H1 (cell line): ENCODE measurements around the gene GPC3. TPM values are rescaled to one million over a fixed set of nuclear protein-coding genes. Genes with fewer than 3 reads are reported as not detected.

Experiments used
- CTCF ChIA-PET: fragments of 300-600 bp; sonication (Branson Sonifier 250); formaldehyde crosslinking; loops from one replicate; lab custom pipeline; 2021; ENCODE audit not compliant: partially characterized antibody; lab: Charles Lee
- POLR2A ChIA-PET: fragments of 300-600 bp; sonication (Branson Sonifier 250); formaldehyde crosslinking; loops from one replicate; lab custom pipeline; 2021; ENCODE audit warnings: inconsistent platforms; ENCODE audit not compliant: partially characterized antibody; lab: Charles Lee
- DNase-seq, 2 experiments: peaks; one replicate each; pipeline versions ENCODE4 v3.0.0 to v3.0.0-alpha.2; 2010 to 2022; ENCODE audit warnings: low spot score in 2 of 2, low read depth in 1 of 2, mixed read lengths in 1 of 2
- FAIRE-seq: peaks from 2 replicates; lab custom pipeline; 2011; peaks lifted over from hg19 to GRCh38; lab: Jason Lieb, UNC
- H2AFZ ChIP-seq: 2 replicates; pipeline ENCODE4 v1.8.1; 2012; ENCODE audit warnings: low read length, inconsistent platforms
- H2AK5ac ChIP-seq: 2 replicates; pipeline ENCODE4 v1.6.1; 2013; ENCODE audit warnings: low read depth, low read length
- H2BK120ac ChIP-seq: replicated peaks from 2 replicates; pipeline ENCODE3; 2013; ENCODE audit warnings: low read depth, low read length, inconsistent platforms
- H2BK12ac ChIP-seq: 2 replicates; pipeline ENCODE4 v1.6.1; 2013; ENCODE audit warnings: low read depth, low read length
- H2BK15ac ChIP-seq: 2 replicates; pipeline ENCODE4 v1.6.1; 2013; ENCODE audit warnings: low read length
- H2BK20ac ChIP-seq: 2 replicates; pipeline ENCODE4 v1.6.1; 2013; ENCODE audit warnings: low read length
- H2BK5ac ChIP-seq: 2 replicates; pipeline ENCODE4 v1.6.1; 2013; ENCODE audit warnings: low read depth, low read length
- H3K14ac ChIP-seq: 2 replicates; pipeline ENCODE4 v1.6.1; 2013; ENCODE audit warnings: inconsistent platforms; ENCODE audit not compliant: insufficient read length
- H3K18ac ChIP-seq: 2 replicates; pipeline ENCODE4 v1.6.1; 2013; ENCODE audit warnings: low read length; ENCODE audit errors: extremely low read depth
- H3K23ac ChIP-seq: 2 replicates; pipeline ENCODE4 v1.6.1; 2013; ENCODE audit warnings: inconsistent platforms; ENCODE audit not compliant: insufficient read length
- H3K23me2 ChIP-seq: 2 replicates; pipeline ENCODE4 v1.6.1; 2013; ENCODE audit warnings: low read depth, low read length
- H3K27ac ChIP-seq: 2 replicates; pipeline ENCODE4 v1.6.1; 2011; ENCODE audit warnings: low read depth, low read length, inconsistent platforms
- H3K27me3 ChIP-seq, 4 experiments: replicated peaks in 1 of 4; 1 replicate in 1 of 4; 2 replicates in 3 of 4; pipeline versions ENCODE4 v1.6.1 to v1.8.1; 2011 to 2013; ENCODE audit warnings: low read length in 3 of 4, mild to moderate bottlenecking in 3 of 4, inconsistent platforms in 2 of 4, mixed read lengths in 2 of 4, moderate library complexity in 1 of 4; ENCODE audit not compliant: control insufficient read depth in 3 of 4, insufficient read depth in 3 of 4; ENCODE audit errors: extremely low read depth in 1 of 4
- H3K36me3 ChIP-seq, 4 experiments: 2 replicates each; pipeline versions ENCODE4 v1.6.1 to v1.8.1; 2011 to 2013; ENCODE audit warnings: mild to moderate bottlenecking in 4 of 4, low read length in 3 of 4, moderate library complexity in 2 of 4, control low read depth in 1 of 4, inconsistent platforms in 1 of 4; ENCODE audit not compliant: insufficient read depth in 4 of 4, control insufficient read depth in 2 of 4
- H3K4ac ChIP-seq: replicated peaks from 2 replicates; pipeline ENCODE3; 2013; ENCODE audit warnings: low read length, low read depth, mixed read lengths, inconsistent platforms; ENCODE audit not compliant: insufficient read length
- H3K4me1 ChIP-seq, 4 experiments: replicated peaks in 1 of 4; 1 replicate in 1 of 4; 2 replicates in 3 of 4; pipeline versions ENCODE4 v1.6.1 to v1.8.1; 2011 to 2013; ENCODE audit warnings: low read length in 3 of 4, inconsistent platforms in 2 of 4, mixed read lengths in 1 of 4; ENCODE audit not compliant: insufficient read depth in 4 of 4, control insufficient read depth in 3 of 4
- H3K4me2 ChIP-seq, 2 experiments: 2 replicates each; pipeline versions ENCODE4 v1.6.1 to v1.8.1; 2011 to 2013; ENCODE audit warnings: low read depth in 2 of 2, low read length in 2 of 2, control low read depth in 1 of 2, inconsistent platforms in 1 of 2, mild to moderate bottlenecking in 1 of 2; ENCODE audit not compliant: insufficient read depth in 1 of 2
- H3K4me3 ChIP-seq, 4 experiments: fragments of 200-600, 300-600 bp in 1 of 4; sonication (generic), shearing (Covaris generic), sonication (Bioruptor Twin) in 1 of 4; 2 replicates each; pipeline versions ENCODE4 v1.5.1 to v1.8.1; 2011 to 2016; ENCODE audit warnings: low read length in 4 of 4, low read depth in 3 of 4, control low read depth in 2 of 4, inconsistent platforms in 2 of 4, mild to moderate bottlenecking in 2 of 4, mixed read lengths in 1 of 4, moderate library complexity in 1 of 4; ENCODE audit not compliant: insufficient read depth in 2 of 4; ENCODE audit errors: extremely low read depth in 1 of 4
- H3K56ac ChIP-seq: replicated peaks from 2 replicates; pipeline ENCODE3; 2013; ENCODE audit warnings: low read depth, mild to moderate bottlenecking, mixed read lengths, low read length, inconsistent platforms; ENCODE audit not compliant: insufficient read length
- H3K79me1 ChIP-seq: 2 replicates; pipeline ENCODE4 v1.6.1; 2013; ENCODE audit warnings: low read depth, low read length, control low read depth
- H3K79me2 ChIP-seq, 2 experiments: 2 replicates each; pipeline versions ENCODE4 v1.6.1 to v1.8.1; 2012 to 2013; ENCODE audit warnings: low read length in 2 of 2, mild to moderate bottlenecking in 2 of 2, inconsistent platforms in 1 of 2; ENCODE audit not compliant: insufficient read depth in 2 of 2, control insufficient read depth in 1 of 2
- H3K9ac ChIP-seq, 4 experiments: replicated peaks in 1 of 4; 1 replicate in 1 of 4; 2 replicates in 3 of 4; pipeline versions ENCODE4 v1.6.1 to v1.8.1; 2011 to 2013; ENCODE audit warnings: low read depth in 3 of 4, low read length in 3 of 4, control low read depth in 2 of 4, mild to moderate bottlenecking in 2 of 4, moderate library complexity in 2 of 4, inconsistent platforms in 1 of 4; ENCODE audit errors: extremely low read depth in 1 of 4
- H3K9me3 ChIP-seq, 2 experiments: 2 replicates each; pipeline versions ENCODE4 v1.6.1 to v1.8.1; 2012 to 2013; ENCODE audit warnings: mild to moderate bottlenecking in 2 of 2, moderate library complexity in 2 of 2, control low read depth in 1 of 2, inconsistent platforms in 1 of 2, low read depth in 1 of 2, low read length in 1 of 2, mixed read lengths in 1 of 2; ENCODE audit not compliant: insufficient read depth in 2 of 2
- H4K20me1 ChIP-seq, 2 experiments: replicated peaks in 1 of 2; 2 replicates each; pipeline versions ENCODE3 to v1.8.1; 2011 to 2013; ENCODE audit warnings: inconsistent platforms in 2 of 2, low read length in 2 of 2, mild to moderate bottlenecking in 1 of 2; ENCODE audit not compliant: insufficient read depth in 2 of 2, control insufficient read depth in 1 of 2
- H4K5ac ChIP-seq: 2 replicates; pipeline ENCODE4 v1.6.1; 2013; ENCODE audit warnings: low read length, low read depth, mixed read lengths, inconsistent platforms; ENCODE audit not compliant: insufficient read length
- H4K8ac ChIP-seq: 2 replicates; pipeline ENCODE4 v1.8.0; 2013; ENCODE audit warnings: mild to moderate bottlenecking, moderate library complexity, low read length, inconsistent platforms; ENCODE audit not compliant: insufficient read depth; ENCODE audit errors: extremely low read depth
- H4K91ac ChIP-seq: replicated peaks from 2 replicates; pipeline ENCODE3; 2013; ENCODE audit warnings: low read length, mixed read lengths, inconsistent platforms; ENCODE audit not compliant: insufficient read length
- BACH1 ChIP-seq: IDR thresholded peaks from 2 replicates; pipeline ENCODE4 v1.6.1; 2012; ENCODE audit warnings: low read length, improper control_type of control experiment
- CBX8 ChIP-seq: fragments of 300-800, 300-1000 bp; sonication (generic); IDR thresholded peaks from 2 replicates; pipeline ENCODE4 v1.7.1; 2016; ENCODE audit warnings: low read depth, low read length, borderline replicate concordance
- CEBPB ChIP-seq: IDR thresholded peaks from 2 replicates; pipeline ENCODE4 v1.6.1; 2012; ENCODE audit warnings: low read depth, low read length
- FOSL1 ChIP-seq: IDR thresholded peaks from 2 replicates; pipeline ENCODE4 v1.6.1; 2011; ENCODE audit warnings: mild to moderate bottlenecking, low read depth, low read length, moderate library complexity; ENCODE audit not compliant: insufficient read depth
- GABPA ChIP-seq: IDR thresholded peaks from 2 replicates; pipeline ENCODE4 v1.6.1; 2011; ENCODE audit warnings: mild to moderate bottlenecking, low read length, moderate library complexity, borderline replicate concordance; ENCODE audit not compliant: insufficient read depth
- SP4 ChIP-seq: IDR thresholded peaks from 2 replicates; pipeline ENCODE4 v1.6.1; 2012; ENCODE audit warnings: low read length, inconsistent platforms
- SRF ChIP-seq: IDR thresholded peaks from 2 replicates; pipeline ENCODE4 v1.6.1; 2011; ENCODE audit warnings: mild to moderate bottlenecking, low read depth, low read length, moderate library complexity
- TAF1 ChIP-seq: IDR thresholded peaks from 2 replicates; pipeline ENCODE4 v1.6.1; 2011; ENCODE audit warnings: mild to moderate bottlenecking, low read depth, low read length
- WGBS, 2 experiments: shearing (Covaris generic) in 1 of 2; methylation state at CpG; one replicate each; pipeline versions ENCODE4 v1.1.6 to v1.1.7; 2013 to 2015; ENCODE audit warnings: low lambda C conversion rate in 2 of 2, mixed read lengths in 2 of 2, inconsistent platforms in 1 of 2, low coverage in 1 of 2, missing lambda C conversion rate in 1 of 2; ENCODE audit not compliant: insufficient replicate concordance in 2 of 2, insufficient coverage in 1 of 2, insufficient read length in 1 of 2; ENCODE audit errors: extremely low coverage in 1 of 2, missing lambda C conversion rate in 1 of 2; 5-methylcytosine and 5-hydroxymethylcytosine counted together
- polyA plus RNA-seq, 7 experiments: library from polyadenylated mRNA; depleted of rRNA in 3 of 7; stranded (reverse) in 5 of 7; unstranded in 2 of 7; fragments of >200 nt in 5 of 7; fragments of 200-250 nt in 2 of 7; gene quantifications; 1 replicate in 5 of 7; 2 replicates in 1 of 7; 4 replicates in 1 of 7; pipeline versions ENCODE4 v1.2.1 to v1.2.3, GENCODE V29; 2011 to 2013; ENCODE audit warnings: missing spikeins in 2 of 7, mixed read lengths in 2 of 7
- total RNA-seq: library from RNA; stranded (reverse); fragmentation: NEBNext Ultra II Directional; extraction: Animal tissue kit (Norgen Biotek cat#: 25700); gene quantifications from 2 replicates; pipeline ENCODE4 v1.2.1, GENCODE V29; 2021

GPC3 gene
- total and polyA plus RNA-seq, 2 of the 8 experiments (the other 6 are each of a cell fraction or from before 2014, with no cell fraction given) = 64.8 to 71.9 TPM

- Histone ChIP-seq H3K27ac (no peak overlapping the region), H2AFZ (no peak overlapping the region), H3K4me1 (no peaks in the 10 kb centered on the region), H3K4ac (no peak overlapping the region), H3K36me3 (no peaks in the 10 kb centered on the region), H2BK120ac (no peak overlapping the region), H2BK15ac (no peak overlapping the region), H3K9ac (no peak overlapping the region), H3K79me1 (no peaks in the 10 kb centered on the region), H3K23ac (no peak overlapping the region), H3K18ac (no peak overlapping the region), H4K8ac (no peak overlapping the region), H3K4me2 (no peak overlapping the region)
- 91% methylated on average over 1 of the region's 1 CpG; no CpG with 5 or more reads in 1 of the 2 experiments for WGBS, 2 experiments
- no peak for TF ChIP-seq TAF1
- no peak for TF ChIP-seq SRF
- TF ChIP-seq FOSL1 = no peak
- TF ChIP-seq BACH1 = no peak
- no peak for TF ChIP-seq SP4
- TF ChIP-seq GABPA = no peak
- no peak for TF ChIP-seq CEBPB
- TF ChIP-seq CBX8 = no peak
- TF ChIP-seq, all 59 proteins: peak for 0
- Histone ChIP-seq H3K27me3 (no peaks in the 10 kb centered on the region), H3K9me3 (no peaks in the 10 kb centered on the region), H2BK20ac (no peak overlapping the region), H4K5ac (no peak overlapping the region), H2BK5ac (no peak overlapping the region), H3K23me2 (no peaks in the 10 kb centered on the region), H3K14ac (no peak overlapping the region), H2AK5ac (no peak overlapping the region), H3K4me3 (no peak overlapping the region), H4K91ac (no peak overlapping the region), H4K20me1 (no peaks in the 10 kb centered on the region), H3K56ac (no peak overlapping the region), H2BK12ac (no peak overlapping the region), H3K79me2 (no peaks in the 10 kb centered on the region)
- FAIRE-seq = no peak
- ChIA-PET CTCF (interaction anchor here (1.3 kb wide), 1 partner anchor 174 kb away, joined by 4 read pairs; no protein-coding TSS in a partner anchor), POLR2A (no interaction called here)
- DNase-seq = no peak
Measured at GRCh38 chrX:134013092-134013497, 27.7 kb upstream of the GPC3 start.
